HCT116 (cell line): ENCODE data around the gene USH1C.

ENCODE experiments used
- TF ChIP-seq, protein P1 (sequence below): IDR thresholded peaks from 2 replicates; pipeline ENCODE4 v1.6.1; 2012; ENCODE audit warnings: low read depth
- TF ChIP-seq, protein P2 (sequence below): IDR thresholded peaks from 2 replicates; pipeline ENCODE4 v1.6.1; 2012
- TF ChIP-seq, protein P3 (sequence below), 3 experiments: fragments of 200-600 bp in 1 of 3; sonication (generic) in 1 of 3; IDR thresholded peaks in 2 of 3; conservative IDR thresholded peaks in 1 of 3; 2 replicates each; pipeline ENCODE4 v1.5.1; 2012 to 2017; ENCODE audit warnings: low read depth in 2 of 3, low read length in 2 of 3, antibody characterized with exemption in 1 of 3, borderline replicate concordance in 1 of 3, control low read depth in 1 of 3, mild to moderate bottlenecking in 1 of 3, mixed read lengths in 1 of 3, mixed run types in 1 of 3, moderate library complexity in 1 of 3; ENCODE audit not compliant: insufficient read depth in 1 of 3
- TF ChIP-seq, protein P4 (sequence below): IDR thresholded peaks from 2 replicates; pipeline ENCODE4 v1.6.1; 2012

DNA sequence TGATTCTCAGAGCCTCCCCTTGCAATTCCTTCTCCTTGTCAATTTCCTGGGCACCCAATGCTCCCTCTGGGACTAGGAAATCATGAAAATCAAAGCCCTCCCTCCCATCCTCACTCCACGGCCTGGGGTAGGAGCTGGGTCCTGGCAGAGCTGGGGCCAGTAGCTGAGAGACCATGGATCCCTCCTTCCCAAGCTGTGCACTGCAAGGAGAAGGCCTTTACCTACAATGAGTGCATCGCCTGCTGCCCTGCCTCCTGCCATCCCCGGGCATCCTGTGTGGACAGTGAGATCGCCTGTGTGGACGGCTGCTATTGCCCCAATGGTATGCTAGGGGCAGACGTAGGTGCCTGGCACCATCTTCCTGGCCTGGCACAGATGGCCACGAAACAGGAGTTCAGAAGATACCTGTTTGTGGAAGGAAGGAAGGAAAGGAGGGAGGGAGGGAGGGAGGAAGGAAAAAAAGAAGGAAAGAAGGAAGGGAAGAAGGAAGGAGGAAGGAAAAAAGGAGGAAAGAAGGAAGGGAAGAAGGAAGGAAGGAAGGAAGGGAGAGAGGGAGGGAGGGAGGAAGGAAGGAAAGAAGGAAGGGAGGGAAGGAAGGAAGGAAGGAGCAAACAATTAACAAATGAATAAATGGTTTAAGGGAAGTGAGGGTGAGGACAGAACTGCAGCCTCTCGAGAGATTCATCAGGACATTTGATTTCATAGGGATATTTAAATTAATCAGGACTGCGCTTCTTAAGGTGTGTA is 15.3 kb upstream of the USH1C start:
- TF ChIP-seq, protein P1, sequence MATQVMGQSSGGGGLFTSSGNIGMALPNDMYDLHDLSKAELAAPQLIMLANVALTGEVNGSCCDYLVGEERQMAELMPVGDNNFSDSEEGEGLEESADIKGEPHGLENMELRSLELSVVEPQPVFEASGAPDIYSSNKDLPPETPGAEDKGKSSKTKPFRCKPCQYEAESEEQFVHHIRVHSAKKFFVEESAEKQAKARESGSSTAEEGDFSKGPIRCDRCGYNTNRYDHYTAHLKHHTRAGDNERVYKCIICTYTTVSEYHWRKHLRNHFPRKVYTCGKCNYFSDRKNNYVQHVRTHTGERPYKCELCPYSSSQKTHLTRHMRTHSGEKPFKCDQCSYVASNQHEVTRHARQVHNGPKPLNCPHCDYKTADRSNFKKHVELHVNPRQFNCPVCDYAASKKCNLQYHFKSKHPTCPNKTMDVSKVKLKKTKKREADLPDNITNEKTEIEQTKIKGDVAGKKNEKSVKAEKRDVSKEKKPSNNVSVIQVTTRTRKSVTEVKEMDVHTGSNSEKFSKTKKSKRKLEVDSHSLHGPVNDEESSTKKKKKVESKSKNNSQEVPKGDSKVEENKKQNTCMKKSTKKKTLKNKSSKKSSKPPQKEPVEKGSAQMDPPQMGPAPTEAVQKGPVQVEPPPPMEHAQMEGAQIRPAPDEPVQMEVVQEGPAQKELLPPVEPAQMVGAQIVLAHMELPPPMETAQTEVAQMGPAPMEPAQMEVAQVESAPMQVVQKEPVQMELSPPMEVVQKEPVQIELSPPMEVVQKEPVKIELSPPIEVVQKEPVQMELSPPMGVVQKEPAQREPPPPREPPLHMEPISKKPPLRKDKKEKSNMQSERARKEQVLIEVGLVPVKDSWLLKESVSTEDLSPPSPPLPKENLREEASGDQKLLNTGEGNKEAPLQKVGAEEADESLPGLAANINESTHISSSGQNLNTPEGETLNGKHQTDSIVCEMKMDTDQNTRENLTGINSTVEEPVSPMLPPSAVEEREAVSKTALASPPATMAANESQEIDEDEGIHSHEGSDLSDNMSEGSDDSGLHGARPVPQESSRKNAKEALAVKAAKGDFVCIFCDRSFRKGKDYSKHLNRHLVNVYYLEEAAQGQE: no peak
- TF ChIP-seq, protein P2, sequence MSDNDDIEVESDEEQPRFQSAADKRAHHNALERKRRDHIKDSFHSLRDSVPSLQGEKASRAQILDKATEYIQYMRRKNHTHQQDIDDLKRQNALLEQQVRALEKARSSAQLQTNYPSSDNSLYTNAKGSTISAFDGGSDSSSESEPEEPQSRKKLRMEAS: no peak
- TF ChIP-seq, protein P3, sequence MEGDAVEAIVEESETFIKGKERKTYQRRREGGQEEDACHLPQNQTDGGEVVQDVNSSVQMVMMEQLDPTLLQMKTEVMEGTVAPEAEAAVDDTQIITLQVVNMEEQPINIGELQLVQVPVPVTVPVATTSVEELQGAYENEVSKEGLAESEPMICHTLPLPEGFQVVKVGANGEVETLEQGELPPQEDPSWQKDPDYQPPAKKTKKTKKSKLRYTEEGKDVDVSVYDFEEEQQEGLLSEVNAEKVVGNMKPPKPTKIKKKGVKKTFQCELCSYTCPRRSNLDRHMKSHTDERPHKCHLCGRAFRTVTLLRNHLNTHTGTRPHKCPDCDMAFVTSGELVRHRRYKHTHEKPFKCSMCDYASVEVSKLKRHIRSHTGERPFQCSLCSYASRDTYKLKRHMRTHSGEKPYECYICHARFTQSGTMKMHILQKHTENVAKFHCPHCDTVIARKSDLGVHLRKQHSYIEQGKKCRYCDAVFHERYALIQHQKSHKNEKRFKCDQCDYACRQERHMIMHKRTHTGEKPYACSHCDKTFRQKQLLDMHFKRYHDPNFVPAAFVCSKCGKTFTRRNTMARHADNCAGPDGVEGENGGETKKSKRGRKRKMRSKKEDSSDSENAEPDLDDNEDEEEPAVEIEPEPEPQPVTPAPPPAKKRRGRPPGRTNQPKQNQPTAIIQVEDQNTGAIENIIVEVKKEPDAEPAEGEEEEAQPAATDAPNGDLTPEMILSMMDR (IDR thresholded peaks at IDR 0.05 in 2 of 3, conservative IDR thresholded peaks at IDR 0.05 in 1 of 3; ENCODE audit: borderline replicate concordance in 1 of 3, insufficient read depth in 1 of 3, low read depth in 2 of 3, low read length in 2 of 3): no peak
- TF ChIP-seq, protein P4, sequence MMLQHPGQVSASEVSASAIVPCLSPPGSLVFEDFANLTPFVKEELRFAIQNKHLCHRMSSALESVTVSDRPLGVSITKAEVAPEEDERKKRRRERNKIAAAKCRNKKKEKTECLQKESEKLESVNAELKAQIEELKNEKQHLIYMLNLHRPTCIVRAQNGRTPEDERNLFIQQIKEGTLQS: no peak
